Stimulated activated CD8-positive, alpha-beta memory T cell treated with anti-CD3 and anti-CD28 coated beads, Interleukin-12 subunit alpha, Interleukin-12 subunit beta, amount 100 ng/mL, for 4 hours (primary cell): ENCODE results near the gene PILRB.
"Not testable (repeated sequence)": the region's sequence is repeated elsewhere in the genome, so short reads cannot be mapped to it uniquely, and the experiment has no call there.

Source experiments
- DNase-seq: peaks from one replicate; pipeline ENCODE4 v3.0.0-alpha.2; 2020; ENCODE audit warnings: low read depth

PILRB gene

DNA sequence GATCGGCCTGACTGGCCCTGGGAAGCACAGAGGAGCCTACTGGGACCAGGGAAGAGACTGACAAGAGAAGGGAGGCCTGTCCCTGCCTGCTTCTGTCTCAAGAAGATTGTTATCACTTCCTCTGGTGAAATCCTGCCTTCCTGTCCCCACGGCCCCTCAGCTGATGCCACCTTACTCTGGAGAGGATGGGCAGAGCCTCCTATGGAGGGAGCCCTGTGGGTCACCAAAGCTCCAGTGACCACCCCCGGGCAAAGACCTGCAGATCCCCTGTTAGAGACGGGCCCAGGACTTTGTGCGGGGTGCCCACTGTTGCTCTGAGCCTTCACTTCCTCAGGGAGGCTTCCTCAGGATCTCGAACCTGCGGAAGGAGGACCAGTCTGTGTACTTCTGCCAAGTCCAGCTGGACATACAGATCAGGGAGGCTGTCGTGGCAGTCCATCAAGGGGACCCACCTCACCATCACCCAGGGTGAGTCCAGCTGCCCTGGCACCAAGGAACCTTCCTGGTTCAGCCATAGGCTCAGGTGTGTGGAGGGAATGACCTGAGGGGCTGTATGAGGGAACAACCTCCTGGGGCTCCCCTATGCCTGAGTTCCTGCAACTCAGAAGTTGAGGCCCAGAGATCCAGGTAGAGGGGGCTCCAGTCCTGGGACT is 1.4 kb upstream of the PILRB start:
- no peak for DNase-seq

DNA sequence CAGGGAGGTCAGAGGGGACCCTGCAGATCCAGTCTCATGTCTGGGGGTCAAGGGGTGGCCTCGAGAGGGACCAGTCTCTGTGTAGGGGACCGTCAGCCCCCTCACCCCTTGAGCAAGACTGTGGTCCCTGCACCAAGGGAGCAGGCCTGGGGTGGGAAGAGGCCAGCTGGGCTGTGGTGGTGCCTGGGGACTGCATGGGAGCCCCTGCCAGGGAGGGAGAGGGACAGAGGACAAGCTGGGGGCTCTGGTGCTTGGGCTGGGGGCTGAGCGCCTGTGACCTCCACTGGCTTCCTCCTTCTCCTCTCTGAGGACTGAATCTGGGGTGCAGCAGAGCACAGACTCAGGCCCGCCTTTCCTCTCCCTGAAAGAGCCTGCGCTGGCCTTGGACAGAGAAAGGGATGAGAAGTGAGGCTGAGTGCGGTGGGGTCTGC is 771 bp upstream of the PILRB start:
- no peak for DNase-seq

DNA sequence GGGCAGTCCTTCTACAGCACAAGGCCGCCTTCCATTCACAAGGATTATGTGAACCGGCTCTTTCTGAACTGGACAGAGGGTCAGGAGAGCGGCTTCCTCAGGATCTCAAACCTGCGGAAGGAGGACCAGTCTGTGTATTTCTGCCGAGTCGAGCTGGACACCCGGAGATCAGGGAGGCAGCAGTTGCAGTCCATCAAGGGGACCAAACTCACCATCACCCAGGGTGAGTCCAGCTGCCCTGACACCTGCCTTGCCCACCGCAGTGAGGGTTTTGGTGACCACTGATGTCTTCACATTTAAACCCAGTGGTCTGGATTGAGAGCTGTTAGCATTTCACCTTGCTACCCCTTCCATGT is 918 bp downstream of the PILRB start:
- DNase-seq, result no peak

DNA sequence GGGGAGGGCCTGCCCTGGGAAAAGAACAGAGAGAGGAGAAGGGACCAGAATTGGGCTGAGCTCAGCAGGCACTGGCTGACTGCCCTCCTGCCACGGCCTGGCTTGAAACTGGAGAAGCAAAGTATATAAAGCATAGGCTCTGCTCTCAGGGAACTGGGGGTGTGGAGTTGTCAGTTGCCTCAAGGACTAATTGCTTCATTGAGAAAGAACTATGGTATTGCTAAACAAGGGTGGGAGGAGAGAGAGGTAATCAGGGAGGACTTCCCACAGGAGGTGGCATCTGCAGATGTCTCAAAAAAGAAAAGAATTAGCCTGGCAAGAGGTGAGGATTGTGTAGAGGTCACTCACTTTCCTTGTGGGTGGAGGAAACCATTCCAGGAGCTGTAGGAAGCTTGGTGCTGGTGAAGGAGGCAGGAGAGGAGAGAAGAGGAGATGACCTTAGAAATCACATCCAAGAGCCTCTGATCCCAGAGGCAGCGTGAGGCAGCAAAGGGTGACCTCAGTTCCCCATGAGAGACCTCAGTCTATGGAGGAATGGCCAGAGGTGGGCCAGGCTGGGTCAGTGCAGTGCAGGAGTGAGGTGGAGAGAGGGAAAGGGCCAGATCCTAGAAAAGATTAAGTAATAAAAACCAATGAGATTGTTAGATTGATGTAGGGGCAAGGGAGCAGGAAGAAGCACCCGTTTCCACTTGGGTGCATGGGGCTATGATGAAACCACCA is 2.4 kb downstream of the PILRB start:
- DNase-seq, result no peak

DNA sequence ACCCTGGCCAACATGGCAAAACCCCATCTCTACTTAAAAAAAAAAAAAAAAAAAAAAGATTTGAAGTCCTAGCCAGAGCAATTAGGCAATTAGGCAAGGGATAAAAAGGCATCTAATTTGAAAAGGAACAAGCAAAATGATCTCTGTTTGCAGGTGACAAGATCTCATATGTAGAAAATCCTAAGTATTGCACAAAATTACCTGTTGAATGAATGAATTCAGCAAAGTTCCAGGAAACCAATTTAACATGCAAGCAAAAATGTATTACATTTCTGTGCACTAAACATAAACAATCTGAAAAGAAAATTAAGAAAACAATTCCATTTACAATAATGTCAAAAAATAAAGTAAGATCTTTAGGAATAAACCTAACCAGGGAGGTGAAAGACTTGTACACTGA is 5.2 kb downstream of the PILRB start:
- DNase-seq, result no peak

DNA sequence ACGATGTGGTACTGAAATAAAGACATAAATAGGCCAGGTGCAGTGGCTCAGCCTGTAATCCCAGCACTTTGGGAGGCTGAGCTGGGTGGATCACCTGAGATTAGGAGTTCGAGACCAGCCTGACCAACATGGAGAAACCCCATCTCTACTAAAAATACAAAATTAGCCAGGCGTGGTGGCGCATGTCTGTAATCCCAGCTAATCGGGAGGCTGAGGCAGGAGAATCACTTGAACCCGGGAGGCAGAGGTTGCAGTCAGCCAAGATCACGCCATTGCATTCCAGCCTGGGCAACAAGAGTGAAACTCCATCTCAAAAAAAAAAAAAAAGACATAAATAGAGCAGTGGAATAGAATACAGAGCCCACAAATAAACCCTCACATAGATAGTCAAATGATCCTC is 5.9 kb downstream of the PILRB start:
- DNase-seq, result not testable (repeated sequence)

DNA sequence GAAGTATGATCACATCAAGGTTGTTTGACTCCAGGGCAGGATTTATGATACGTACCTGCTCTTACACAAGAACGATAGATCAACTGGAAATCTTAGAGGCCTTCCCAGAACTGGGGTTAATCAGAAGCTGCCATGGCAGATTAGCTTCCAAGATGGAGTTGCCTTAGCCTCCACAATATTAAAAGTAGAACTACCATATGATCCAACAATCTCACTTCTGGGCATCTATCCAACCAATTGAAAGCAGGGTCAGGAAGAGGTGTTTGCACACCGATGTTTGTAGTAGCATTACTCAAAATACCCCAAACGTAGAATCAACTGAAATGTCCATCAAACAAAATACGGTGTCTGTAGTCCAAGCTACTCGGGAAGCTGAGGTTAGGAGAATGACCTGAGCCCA is 6.6 kb downstream of the PILRB start:
- no peak for DNase-seq

DNA sequence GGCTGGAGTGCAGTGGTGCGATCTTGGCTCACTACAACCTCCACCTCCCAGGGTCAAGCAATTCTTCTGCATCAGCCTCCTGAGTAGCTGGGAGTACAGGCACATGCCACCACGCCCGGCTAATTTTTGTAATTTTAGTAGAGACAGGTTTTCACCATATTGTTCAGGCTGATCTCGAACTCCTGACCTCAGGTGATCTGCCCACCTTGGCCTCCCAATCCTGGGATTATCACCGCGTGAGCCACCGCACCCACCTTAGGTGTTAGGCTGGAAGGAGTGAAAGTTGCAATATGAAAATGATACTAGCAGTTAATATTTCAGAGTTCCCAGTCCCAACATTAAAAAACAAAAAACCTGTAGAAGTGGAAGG is 8.1 kb downstream of the PILRB start:
- not testable (repeated sequence) for DNase-seq

DNA sequence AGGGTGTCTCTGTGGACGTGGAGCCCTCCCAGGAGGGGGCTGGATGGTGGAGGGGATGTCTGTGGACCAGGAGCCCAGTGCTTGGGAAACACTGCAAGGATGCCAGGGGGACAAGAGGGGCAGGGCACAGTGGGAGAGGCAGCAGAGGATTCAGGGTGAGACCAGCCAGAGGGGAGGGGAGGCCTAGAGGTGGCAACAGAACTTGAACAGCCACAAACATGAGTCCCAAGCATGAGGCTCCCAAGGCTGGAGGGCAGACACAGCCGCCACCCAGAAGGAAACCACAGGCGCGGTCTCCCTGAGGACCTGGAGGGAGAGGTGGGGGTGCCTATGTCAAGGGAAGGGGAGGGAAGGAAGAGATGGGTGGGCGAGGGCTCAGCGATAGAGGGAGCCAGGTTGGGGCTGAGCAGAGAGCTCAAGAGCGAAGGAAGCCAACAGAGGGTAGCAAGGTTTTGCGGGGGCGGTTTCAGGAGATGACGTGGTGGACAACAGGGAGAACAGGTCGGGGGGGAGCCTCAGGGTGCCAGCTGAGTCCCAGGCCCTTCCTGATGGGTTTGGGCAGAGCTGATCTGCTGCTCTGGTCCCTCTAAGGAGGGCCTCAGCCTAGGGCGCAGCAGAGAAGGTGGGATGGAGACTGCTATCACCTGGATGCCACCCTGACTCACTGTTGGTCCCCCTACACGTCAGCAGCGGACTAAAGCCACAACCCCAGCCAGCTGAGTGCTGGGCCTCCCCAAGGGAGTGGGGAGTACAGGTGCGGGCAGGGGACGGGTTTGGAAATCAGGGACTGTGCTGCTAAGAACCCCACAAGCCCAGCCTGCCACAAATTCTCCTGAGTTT is 8.7 kb downstream of the PILRB start:
- peak; percentile 28 for DNase-seq

DNA sequence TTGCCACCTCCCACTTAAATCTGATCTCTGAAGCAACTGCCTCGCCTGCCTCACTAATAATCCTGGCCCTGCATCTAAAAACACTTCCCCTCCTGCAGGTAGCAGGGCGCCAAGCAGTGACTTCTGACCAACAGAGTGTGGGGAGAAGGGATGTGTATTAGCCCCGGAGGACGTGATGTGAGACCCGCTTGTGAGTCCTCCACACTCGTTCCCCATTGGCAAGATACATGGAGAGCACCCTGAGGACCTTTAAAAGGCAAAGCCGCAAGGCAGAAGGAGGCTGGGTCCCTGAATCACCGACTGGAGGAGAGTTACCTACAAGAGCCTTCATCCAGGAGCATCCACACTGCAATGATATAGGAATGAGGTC is 9.3 kb downstream of the PILRB start:
- DNase-seq, result no peak

DNA sequence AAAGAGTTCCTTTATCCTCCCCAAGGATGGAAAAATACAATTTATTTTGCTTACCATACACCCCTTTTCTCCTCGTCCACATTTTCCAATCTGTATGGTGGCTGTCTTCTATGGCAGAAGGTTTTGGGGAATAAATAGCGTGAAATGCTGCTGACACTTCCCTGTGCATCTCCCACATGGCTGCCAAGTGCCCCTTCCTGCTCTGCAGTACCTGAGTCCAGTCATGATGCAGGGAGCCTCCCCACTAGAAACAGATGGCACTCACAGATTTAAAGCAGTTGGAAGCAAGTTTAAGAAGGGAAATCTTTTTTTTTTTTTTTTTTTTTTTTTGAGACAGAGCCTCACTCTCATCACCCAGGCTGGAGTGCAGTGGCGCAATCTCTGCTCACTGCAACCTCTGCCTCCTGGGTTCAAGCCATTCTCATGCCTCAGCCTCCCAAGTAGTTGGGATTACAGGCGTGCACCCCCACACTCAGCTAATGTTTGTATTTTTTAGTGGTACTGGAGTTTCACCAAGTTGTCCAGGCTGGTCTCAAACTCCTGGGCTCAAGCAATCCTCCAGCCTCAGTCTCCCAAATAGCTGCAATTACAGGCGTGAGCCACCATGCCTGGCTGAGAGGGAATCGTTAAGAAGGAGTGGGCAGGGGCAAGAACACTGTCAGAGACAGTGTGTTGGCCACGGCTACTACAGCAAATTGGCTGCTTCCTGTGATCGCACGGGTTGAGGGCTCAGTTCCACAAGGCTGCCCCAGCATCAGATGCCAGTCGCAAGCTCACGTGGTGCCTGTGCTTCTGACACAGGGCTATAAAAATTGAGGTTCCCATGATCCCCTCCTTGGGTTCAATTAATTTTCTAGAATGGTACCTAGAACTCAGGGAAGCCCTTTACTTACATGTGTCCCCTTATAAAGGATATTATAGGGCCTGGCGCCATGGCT is 10.0 kb downstream of the PILRB start:
- DNase-seq, result no peak

DNA sequence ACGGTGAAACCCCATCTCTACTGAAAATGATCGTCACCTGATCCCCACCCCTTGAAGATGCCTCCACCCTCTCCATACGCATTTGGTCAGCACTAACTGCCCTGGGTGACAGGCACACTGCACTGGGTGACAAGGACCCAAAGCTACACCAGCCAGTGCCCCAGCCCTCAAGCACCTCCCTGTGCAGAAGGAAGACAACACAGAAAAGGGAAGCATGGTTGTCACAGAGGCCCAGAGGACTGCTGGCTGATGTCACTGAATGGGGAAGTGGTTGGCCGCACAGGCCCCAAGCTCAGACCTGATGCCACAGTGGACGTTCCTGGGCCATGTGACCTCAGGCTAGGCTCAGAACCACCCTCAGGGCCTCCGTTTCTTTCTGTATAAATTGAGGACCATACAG is 11.2 kb downstream of the PILRB start:
- DNase-seq, result peak; percentile 29

DNA sequence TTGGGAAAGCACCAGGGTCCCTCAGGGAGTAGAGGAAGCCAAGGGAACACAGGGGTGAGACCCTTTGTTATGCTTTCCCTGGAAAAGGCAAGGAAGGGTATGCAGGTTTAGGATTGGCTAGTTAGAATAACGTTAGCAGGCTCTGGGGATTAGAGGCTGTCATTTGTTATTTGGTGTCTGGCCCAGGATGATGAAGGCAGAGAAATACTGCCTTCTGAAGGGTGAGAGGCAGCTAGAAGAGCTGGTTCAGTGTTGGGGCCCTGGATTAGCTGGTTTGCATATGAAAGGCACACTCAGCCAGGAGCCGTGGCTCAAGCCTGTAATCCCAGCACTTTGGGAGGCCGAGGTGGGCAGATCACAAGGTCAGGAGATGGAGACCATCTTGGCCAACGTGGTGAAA is 12.4 kb downstream of the PILRB start:
- no peak for DNase-seq

DNA sequence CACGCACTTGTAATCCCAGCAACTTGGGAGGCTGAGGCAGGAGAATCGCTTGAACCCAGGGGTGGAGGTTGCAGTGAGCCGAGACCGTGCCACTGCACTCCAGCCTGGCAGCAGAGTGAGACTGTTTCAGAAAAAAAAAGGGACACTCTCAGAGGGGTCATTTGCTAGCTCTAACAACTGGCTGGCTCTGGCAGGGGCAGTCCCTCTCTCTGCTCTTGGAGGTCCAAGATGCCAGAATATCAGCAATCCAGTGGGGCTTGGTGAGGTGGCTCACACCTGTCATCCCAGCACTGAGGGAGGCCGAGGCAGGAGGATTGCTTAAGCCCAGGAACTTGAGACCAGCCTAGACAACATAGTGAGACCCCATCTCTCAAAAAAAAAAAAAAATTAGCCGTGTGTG is 12.8 kb downstream of the PILRB start:
- no peak for DNase-seq

DNA sequence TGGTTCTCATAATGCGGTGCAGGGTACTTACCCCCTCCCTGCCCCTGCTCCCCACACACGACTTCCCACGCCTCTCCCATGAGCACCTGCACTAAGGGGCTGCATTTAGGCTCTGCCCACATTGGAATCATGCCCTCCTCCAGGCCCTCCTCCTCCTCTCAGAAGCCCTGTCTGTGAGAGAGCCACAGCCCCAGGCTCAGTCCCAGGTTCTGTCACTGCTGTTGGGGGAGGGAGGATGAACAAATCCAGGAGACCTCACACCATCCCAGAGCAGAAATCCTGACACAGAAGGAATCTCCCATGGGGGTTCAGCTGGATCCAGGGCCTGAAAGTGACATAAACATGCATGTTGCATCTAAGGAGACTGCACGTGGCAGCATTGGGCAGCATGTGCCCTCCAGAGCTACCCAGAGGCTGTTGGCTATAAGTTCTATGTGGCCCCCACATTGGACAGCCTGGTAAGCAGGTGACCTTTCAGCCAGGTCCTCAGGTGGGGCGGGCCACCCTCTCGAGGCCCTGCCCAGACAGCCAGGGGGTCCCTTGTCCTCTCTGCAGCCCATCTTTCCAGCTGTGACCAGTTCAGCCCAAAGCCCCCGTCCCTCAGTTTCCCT is 13.7 kb downstream of the PILRB start:
- DNase-seq, result no peak

DNA sequence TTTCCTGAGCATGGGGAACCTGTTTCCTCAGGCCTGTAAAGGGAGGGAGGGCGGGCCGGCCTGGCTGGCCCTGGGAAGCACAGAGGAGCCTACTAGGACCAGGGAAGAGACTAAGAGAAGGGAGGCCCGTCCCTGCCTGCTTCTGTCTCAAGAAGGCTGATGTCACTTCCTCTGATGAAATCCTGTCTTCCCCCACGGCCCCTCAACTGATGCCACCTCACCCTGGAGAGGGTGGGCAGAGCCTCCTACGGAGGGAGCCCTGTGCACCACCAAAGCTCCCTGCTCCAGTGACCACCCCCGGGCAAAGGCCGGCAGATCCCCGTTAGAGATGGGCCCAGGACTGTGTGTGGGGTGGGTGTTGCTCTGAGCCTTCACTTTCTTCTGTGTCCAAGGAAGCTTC is 14.3 kb downstream of the PILRB start:
- no peak for DNase-seq

DNA sequence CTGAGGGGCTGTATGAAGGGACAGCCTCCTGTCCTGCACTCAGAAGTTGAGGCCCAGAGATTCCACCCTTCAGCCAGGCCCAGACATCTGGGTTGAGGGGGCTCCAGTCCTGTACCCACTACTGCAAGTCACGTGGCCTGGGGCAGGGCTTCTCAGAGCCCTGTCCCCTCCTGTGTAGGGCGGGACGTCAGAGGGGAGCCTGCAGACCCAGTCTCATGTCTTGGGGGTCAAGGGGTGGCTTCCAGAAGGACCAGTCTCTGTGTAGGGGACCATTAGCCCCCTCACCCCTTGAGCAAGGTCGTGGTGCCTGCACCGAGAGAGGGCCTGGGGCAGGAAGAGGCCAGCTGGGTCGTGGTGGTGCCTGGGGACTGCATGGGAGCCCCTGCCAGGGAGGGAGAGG is 14.8 kb downstream of the PILRB start:
- no peak for DNase-seq

DNA sequence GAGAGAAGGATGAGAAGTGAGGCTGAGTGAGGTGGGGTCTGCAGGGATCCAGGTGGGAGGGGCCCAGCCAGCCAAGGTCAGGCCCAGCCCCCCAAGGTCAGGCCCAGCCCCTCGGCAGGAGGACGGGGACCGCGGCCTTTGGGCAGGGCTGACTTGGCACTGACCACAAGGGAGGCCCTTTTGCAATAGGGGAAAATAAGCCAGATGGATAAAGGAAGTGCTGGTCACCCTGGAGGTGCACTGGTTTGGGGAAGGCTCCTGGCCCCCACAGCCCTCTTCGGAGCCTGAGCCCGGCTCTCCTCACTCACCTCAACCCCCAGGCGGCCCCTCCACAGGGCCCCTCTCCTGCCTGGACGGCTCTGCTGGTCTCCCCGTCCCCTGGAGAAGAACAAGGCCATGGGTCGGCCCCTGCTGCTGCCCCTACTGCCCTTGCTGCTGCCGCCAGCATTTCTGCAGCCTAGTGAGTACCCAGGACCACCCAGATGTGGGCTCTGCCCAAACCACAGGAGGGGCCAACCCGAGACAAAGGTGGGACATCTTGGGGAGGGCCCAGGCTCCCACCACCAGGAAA is 15.4 kb downstream of the PILRB start, which contains the start of gene PILRA:
Gene PILRA (plus strand): TSS at position 227 of the 571 bp plus-strand sequence. CDS start 170 bp downstream, at position 397.
- DNase-seq, result no peak

DNA sequence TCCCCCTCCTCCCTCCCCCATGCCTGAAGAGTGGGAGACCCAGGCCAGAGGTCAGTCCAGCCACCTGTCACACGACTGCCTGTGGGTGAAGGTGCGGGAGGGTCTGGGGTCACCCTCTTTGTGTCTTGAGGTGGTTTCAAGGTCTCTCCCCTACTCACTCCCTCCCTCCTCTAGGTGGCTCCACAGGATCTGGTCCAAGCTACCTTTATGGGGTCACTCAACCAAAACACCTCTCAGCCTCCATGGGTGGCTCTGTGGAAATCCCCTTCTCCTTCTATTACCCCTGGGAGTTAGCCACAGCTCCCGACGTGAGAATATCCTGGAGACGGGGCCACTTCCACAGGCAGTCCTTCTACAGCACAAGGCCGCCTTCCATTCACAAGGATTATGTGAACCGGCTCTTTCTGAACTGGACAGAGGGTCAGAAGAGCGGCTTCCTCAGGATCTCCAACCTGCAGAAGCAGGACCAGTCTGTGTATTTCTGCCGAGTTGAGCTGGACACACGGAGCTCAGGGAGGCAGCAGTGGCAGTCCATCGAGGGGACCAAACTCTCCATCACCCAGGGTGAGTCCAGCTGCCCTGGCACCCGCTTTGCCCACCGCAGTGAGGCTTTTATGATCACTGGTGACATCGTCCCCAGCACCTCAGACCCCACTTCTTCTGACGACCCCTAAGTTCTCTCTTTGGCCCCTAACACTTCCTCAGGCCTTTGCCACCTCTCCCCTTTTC is 16.1 kb downstream of the PILRB start:
- not testable (repeated sequence) for DNase-seq

DNA sequence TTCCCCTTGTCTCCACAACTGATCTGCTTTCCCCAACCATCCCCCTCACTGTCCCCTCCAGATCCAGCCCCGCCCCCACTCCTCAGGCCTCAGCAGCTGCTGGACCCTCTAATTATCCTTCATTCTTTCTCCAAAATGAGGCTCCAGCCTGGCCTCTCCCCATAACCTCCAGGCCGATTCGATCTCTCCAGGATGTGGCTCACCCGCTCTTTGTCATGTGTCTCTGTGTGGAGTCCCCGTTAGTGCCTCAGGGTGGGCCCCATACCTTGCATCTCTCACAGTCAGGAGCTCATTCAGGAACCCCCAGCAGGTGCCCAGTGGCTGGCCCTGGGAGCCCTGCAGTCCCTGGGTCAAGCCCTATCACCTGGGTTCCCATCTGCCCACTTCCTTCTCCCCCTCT is 16.7 kb downstream of the PILRB start:
- no peak for DNase-seq

DNA sequence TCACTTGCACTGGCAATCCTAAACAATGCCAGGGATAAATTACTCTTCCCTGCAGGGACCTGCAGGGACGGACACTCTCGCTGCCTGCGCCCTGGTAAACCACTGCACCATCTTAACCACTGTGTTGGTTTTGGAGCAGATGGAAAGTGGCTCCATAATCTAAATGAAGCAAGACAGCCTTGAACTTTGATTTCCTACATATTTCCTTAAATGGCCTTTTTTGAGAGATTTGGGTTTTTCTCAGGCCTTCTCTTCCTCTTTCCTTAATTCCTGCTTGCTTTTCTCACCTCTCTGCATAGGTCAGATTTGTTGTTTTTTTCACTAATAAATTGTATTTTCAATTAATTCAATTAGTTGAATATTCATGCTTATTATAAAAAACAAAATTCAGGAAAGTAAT is 18.1 kb downstream of the PILRB start:
- DNase-seq, result no peak
